Stimulated activated CD8-positive, alpha-beta memory T cell treated with anti-CD3 and anti-CD28 coated beads, Interleukin-15, amount 100 ng/mL, for 24 hours (primary cell): ENCODE measurements around the gene PDE3B.
"Not testable (repeated sequence)": the region's sequence is repeated elsewhere in the genome, so short reads cannot be mapped to it uniquely, and the experiment has no call there.

Experiments
- DNase-seq: peaks from one replicate; pipeline ENCODE4 v3.0.0-alpha.2; 2020; ENCODE audit warnings: low read depth

Gene PDE3B

GRCh38 chr11:14812757-14813156 is 169.2 kb downstream of the PDE3B start:
- DNase-seq: no peak

- no peak for DNase-seq
These were observed 169.9 kb downstream of the PDE3B start for GRCh38 chr11:14813516-14813915.

DNA sequence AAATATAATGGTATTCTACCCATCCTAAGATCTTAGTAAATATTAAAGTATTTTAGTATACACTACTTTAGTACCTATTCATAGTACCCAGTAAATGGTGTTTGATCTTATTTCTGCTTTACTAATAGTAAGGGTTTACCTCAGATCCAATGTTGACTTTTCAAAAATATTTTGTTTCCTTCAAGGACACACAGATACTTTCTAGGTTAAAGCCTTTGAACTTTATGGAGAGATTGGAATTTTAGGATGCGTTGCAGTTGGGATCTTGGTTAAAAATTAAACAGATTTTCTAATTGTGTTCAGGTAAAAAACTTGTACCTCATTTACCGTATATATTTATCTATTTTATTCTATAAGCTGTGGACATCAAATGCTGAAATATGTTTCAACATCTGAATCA is 175.2 kb downstream of the PDE3B start:
- DNase-seq: no peak

DNA sequence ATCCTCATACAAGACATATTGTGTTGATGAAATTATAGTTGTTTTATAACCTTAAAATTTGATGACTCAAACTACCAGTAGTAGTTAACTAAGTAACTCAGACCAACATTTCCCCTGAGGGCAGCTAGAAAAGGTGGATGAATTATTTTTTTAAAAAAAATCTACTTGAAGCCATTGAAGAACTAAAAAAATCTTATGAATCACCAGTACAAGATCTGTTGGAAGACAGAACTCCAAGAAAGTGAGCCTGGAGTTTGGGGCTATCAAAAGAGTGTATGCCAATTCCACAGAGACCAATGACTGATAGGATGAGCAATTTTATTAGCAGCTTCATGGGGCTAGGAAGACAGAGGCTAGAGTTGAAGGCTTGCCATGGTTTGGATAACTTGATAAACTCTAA is 176.0 kb downstream of the PDE3B start:
- DNase-seq: no peak

- DNase-seq: no peak
These were observed 177.4 kb downstream of the PDE3B start for GRCh38 chr11:14821031-14821430.

GRCh38 chr11:14826600-14826999 is 183.0 kb downstream of the PDE3B start:
- no peak for DNase-seq

DNA sequence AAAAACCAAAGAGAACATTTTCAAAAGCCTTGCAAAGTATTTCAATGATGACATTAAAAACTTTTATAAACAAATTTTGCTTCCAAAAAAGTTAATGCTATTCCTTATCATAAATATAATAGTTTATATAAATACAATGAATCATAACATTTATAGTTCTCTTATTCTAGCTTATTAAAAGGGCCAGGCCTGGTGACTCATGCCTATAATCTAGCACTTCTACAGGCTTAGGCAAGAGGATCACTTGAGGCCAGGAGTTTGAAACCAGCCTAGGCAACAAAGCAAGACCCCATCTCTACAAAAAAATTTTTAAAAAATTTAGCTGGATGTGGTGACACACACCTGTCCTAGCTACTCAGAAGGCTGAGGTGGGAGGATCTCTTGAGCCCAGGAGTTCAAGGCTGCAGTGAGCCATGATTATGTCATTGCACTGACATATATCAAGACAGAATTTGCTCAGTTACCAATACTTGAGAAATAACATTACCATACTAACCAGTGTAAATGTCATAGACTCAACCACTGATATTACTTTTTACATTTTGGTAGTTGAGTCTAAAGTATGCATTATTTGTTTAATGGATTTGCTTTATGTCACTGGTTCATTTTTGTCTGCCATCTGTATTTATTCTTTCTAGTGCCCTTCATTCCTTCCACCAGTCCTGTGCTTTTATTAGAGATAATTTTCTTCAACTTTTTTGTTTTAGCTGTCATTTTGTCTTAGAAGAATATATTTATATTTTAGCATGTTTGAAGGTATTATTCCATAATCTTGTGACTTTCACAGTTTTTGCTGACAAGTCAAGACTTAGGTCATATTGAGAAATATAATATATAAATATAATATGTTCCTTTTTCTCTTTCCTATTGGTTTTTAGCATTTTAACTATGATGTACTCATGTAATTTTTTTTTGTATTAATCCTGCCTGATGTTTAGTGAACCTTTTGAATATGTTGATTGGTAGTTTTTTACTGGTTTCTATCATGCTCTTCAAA is 192.2 kb downstream of the PDE3B start:
- no peak for DNase-seq

GRCh38 chr11:14842002-14842401 is 198.4 kb downstream of the PDE3B start:
- no peak for DNase-seq

GRCh38 chr11:14852571-14853177 is 209.1 kb downstream of the PDE3B start:
- no peak for DNase-seq

GRCh38 chr11:14854057-14854456 is 210.5 kb downstream of the PDE3B start:
- DNase-seq: no peak

GRCh38 chr11:14855890-14856289 is 212.3 kb downstream of the PDE3B start:
- DNase-seq: no peak

DNA sequence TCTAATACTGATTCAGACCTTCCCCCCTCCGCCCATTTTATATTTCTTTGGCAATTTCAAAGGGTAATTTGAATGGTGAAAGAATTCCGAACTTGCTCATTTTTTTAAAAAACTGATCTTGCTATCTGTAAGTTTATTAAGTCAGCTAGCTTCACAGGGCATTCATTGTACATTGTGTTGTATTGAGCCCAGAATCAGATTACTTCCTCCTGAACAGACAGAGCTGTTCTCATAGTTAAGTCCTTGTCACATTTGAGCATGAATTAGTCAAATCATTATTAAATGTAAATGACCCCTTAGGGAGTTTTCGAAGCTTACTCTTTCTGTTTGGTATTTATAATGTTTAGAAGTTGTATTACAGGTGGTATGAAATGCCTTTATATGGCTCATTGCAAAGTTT is 214.0 kb downstream of the PDE3B start:
- no peak for DNase-seq

GRCh38 chr11:14858404-14858803 is 214.8 kb downstream of the PDE3B start:
- no peak for DNase-seq

DNA sequence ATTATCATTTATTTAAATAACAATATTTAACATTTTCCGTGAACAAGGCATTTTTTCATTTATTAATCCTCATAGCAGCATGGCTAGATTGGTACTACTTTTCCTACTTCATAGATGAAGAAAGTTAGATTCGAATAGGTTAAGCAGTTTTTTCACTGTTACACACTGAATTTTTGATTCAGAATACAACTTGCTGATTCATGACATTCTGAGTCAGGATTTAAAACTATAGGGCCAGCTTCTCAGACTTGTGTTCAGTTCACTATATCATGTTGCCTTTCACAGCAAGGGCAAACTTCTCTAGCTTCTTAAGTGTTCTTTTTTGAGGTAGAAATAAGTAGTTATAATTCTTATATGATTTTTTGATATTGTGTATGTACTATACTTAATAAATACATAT is 216.9 kb downstream of the PDE3B start:
- no peak for DNase-seq

DNA sequence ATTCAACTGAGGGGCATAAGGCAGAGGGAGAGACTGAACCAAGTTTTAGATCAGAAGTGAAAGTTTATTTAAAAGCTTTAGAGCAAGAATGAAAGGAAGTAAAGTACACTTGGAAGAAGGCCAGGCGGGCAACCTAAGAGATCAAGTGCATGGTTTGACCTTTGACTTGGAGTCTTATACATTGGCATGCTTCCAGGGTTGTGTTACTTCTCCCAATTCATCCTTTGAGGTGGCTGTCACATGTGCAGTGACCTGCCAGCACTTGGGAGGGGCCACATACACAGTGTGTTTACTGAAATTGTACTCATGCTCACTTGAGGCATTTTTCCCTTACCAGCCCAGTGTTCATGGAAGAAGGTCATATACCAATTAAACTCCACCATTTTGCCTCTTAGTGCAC is 218.1 kb downstream of the PDE3B start:
- no peak for DNase-seq

DNA sequence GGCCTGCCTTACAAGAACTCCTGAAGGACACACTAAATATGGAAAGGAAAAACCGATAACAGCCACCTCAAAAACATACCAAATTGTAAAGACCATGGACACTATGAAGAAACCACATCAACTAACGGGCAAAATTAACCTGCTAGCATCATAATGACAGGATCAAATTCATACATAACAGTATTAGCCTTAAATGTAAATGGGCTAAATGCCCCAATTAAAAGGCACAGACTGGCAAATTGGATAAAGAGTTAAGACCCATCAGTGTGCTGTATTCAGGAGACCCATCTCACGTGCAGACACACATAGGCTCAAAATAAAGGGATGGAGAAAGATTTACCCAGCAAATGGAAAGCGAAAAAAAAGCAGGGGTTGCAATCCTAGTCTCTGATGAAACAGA is 220.2 kb downstream of the PDE3B start:
- DNase-seq: not testable (repeated sequence)

DNA sequence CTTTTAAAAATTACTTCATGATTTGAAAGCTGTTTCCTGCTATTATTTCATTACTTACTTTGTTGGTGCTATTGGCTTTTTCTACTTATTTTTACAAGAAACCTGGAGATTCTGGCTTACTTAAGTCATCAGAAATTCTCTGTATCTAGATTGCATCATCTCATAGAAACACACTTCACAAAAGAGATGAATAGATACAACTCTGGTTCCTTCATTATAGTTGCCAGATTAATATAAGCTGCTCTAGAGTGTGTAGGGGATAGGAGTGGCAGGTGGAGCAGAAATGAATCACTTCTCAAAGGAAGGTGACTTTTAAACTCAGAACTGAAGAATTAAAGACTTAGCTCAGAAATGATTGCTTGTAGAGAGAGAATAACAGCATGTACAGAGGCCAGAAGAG is 228.4 kb downstream of the PDE3B start:
- no peak for DNase-seq

- DNase-seq: no peak
These were observed 230.0 kb downstream of the PDE3B start for GRCh38 chr11:14873632-14874031.

- no peak for DNase-seq
These were observed 231.6 kb downstream of the PDE3B start for GRCh38 chr11:14875163-14875562.

GRCh38 chr11:14881576-14882193 is 238.1 kb downstream of the PDE3B start:
- DNase-seq: no peak

- no peak for DNase-seq
These were observed 238.6 kb downstream of the PDE3B start for GRCh38 chr11:14882196-14882595.

DNA sequence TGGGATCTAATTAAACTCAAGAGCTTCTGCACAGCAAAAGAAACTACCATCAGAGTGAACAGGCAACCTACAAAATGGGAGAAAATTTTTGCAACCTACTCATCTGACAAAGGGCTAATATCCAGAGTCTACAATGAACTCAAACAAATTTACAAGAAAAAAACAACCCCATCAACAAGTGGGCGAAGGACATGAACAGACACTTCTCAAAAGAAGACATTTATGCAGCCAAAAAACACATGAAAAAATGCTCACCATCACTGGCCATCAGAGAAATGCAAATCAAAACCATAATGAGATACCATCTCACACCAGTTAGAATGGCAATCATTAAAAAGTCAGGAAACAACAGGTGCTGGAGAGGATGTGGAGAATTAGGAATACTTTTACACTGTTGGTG is 240.1 kb downstream of the PDE3B start:
- DNase-seq: not testable (repeated sequence)

DNA sequence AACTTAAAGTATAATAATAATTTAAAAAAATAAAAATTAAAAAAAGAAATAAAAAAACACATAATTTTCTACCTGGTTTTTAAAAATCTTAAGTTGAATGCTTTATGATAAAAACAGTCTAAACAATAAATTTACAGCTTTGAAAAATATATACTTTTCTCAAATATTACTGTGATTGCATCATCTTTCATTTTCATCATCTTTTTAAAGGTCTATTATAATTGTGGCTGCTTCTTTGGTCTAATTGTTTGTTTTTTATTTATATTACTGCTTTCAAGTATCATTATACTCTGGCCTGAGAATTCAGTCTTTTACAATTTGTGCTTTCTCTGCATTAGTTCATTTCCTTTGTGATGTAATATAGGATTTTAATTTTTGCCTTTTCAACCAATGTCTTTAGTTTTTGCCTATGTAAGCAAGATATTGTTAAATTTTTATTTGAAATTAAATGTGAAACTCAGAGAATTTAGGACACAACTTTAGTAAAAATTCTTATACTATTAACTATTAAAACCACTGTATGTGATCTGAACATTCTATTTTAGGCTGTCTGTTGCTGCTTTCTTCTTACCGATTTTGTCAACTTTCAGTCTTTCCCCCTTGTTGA is 241.2 kb downstream of the PDE3B start:
- no peak for DNase-seq
